T-helper 1 cell treated with Interleukin-12 subunit alpha and Interleukin-12 subunit beta and Interleukin-4 antibody, amounts not matched to agents 30 ng/mL and 1 ng/mL, for 36 hours (primary cell): ENCODE results near the gene C22orf39. TPM values are rescaled to one million over a fixed set of nuclear protein-coding genes. Genes with fewer than 3 reads are reported as not detected.
"Not testable (repeated sequence)": the region's sequence is repeated elsewhere in the genome, so short reads cannot be mapped to it uniquely, and the experiment has no call there.

Experiments
- intact Hi-C: fragments of 100-400 bp; cut with micrococcal nuclease; formaldehyde crosslinking; loops from one replicate; pipeline ENCODE4 v1.15.1; 2024
- total RNA-seq: library from RNA; stranded (reverse); gene quantifications from 2 replicates; pipeline ENCODE4 v1.2.3, GENCODE V29; 2022

The C22orf39 gene
- total RNA-seq, 1 donor from 2014 or later: 33.0 TPM

DNA sequence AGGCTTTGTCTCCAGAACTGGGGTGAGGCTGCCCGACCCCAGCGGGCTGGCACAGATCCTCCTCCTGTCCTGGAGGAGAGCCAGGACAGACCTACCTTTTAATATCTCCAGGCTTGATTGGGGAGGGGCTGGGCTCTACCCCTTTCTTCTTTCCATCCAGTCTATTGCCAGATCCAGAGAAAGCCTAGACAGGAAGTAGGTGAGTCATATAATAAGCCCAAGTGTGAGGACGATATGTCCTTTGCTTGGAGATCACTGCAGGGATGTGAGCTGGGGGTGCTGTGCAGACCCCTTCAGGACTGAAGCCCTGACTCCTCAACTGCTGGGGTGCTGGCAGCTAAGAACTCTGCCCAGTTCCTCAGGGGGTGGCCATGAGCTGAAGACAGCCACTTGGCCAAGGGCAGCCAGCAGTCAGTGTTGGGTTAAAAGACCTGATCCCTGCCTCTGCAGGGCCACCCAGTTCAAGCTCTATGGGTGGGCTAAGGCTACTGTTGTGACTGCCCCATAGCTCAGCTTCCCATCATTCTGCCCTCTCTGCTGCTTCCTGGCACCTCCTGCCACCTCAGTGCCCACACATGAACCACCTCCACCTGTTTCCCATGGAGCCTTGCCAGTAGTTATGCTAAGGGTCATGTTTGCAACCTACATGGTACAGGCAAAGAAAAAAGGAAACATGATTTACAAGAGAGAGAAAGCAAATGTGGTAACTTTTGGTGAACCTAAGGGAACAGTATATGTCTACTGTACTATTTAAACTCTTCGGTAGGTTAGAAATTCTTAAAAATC, 8.3 kb upstream of the C22orf39 start:
- intact Hi-C loops: no loop called here

DNA sequence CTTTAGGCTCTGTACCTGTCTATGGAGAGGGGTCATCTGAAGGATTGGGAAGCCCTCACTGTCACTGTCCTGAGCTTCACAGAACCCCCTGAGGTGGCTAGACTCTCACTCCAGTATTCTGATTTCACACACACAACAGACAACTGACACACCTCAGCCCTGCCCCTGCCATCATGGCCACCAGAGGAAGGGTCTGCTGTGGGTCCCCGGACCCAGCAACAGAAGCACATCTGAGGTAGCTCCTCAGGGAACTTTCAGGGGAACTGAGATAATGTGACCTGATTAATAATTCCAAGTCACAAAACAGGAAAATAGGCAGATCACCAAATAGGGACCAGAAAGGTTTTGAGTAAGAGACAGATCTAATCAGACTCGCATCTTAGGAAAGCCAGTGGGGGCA, 7.5 kb upstream of the C22orf39 start:
- intact Hi-C loops: no loop called here

DNA sequence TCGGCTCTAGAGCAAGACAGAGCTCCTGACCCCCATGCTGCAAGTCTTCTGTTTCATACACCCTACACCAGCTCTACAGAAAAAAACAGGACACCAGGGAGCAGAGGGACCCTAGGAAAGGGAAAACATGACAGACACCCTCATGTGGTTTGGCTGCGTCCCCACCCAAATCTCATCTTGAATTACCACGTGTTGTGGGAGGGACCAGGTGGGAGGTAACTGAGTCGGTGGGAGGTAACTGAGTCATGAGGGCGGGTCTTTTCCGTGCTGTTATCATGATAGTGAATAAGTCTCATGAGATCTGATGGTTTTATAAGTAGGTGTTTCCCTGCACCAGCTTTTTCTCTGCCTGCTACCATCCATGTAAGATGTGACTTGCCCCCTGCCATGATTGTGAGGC, 6.6 kb upstream of the C22orf39 start:
- intact Hi-C loops: no loop called here

DNA sequence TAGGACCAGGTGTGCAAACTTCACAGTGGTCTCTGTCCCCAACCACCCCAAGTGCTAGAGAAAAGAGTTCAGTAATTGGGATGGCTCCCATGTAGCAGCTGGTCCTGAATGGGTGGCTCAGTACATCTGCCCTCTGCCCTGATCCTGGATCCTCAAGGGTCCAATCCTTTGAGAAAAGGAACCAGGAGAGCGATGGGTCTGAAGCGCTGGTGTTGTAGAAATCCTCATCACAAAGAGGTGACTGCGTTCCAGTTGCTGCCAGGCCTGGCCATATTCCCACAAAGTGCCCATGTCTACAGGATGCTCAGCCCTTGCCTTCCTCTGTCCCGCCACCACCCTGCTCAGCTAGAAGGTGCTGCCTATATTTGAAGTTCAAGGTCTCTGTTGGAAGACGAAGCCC, 6.2 kb upstream of the C22orf39 start:
- intact Hi-C loops: no loop called here

DNA sequence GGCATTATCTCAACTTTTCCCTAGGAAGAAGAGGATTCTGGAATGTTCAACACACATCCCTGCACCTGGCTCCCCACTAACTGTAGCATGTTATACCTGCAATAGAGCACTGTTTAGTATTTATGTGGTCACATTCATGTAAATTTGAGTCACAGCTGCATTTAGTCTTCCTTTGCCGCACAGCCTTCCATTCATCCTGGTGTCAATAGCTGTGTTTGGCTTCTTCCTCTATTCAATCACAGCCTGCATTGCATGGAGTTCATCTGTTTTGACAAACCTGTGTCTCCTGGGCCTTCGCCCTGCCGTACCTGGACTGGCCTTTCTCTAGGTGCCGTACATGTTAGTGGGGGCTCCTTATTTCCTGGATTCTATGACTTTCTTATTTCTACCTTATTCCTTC, 4.1 kb upstream of the C22orf39 start:
- intact Hi-C loops: no loop called here

DNA sequence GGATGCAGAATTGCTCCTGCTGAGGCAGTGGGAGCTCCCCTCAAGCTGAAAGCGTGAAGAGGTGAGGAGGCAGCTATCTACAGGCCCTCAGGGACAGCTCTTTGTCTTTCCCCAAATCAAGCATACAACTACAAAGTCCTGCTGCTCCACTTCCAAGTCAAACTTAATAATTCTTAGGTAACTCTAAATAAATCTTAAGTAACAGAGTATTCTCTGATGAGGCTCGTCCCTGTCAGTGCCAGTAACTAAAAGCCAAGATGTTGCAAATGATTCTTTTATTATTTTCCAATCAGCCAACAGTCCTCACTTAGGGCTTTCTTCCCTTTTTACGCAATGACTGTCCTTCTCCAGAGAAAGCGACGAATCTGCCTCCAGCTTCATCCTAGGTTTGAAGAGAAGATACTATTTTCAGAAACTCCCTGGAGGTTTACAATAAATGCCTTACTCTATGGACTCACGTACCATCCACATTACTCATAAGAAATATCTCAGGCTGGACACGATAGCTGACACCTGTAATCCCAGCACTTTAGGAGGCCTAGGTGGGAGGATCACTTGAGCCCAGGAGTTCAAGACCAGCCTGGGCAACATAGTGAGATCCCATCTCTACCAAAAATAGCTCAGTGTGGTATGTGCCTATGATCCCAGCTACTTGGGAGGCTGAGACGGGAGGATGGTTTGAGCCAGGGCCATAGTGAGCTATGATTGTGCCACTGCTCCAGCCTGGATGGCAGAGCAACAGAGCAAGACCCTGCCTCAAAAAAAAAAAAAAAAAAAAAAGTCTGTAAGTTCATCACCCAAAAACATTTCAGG, 3.1 kb upstream of the C22orf39 start:
- intact Hi-C loops: no loop called here

DNA sequence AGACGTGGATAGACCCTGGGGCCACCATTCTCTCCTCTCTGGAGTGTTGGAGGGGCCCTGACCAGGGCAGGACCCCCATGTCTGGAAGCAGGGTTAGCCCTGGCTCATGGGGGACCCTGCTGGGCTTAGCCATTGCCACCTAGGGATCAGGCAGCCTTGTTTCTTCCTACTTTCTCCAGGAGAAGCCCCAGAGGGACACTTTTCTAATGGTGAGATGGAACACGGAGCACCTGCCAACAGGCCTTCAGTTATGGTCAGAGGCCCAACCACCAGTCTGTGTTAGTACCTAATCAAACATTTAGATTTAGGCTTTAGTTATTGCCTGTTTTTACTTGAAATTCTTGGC, 1.9 kb upstream of the C22orf39 start:
- intact Hi-C loops: no loop called here

DNA sequence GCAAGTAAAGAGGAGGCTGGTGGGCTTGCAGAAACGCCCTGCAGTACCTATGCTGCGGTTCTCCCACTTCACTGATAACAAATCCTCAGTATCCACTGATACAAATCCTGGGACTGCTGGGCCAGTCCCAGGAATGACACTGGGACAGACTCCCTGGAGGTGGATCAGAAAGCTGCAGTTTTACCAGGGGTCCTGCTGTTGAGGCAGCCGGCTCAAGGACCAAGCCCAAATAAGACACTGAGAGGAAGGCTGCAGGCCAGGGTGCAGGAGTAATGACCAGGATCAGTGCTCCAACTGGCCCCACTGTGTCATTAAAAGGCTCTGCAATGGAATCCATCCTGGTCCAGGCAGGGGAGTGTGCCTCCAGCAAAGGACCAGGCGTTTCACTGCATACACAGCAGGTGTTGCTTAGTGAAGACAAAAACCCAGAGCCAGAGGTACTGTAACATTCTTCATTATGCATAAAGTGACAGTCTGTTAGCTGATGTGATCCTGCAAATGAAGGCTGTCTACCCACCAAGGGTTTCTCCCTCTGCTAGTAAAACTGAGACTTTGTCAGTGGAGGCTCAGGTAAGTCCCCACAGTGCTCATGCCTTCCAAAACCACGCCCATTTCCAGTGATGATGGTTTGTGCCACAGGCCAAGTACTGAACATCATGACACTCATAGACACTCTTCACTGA, 1.4 kb upstream of the C22orf39 start:
- intact Hi-C loops: no loop called here

- intact Hi-C loops: no loop called here
These were observed 631 bp upstream of the C22orf39 start for GRCh38 chr22:19448076-19448607.

GRCh38 chr22:19446603-19447329, 745 bp downstream of the C22orf39 start:
- intact Hi-C loops: loop anchor here (1.0 kb wide), 7 partner anchors 14 to 324 kb away; partner anchors contain the start of genes CDC45, CLTCL1, DGCR2 and ESS2

DNA sequence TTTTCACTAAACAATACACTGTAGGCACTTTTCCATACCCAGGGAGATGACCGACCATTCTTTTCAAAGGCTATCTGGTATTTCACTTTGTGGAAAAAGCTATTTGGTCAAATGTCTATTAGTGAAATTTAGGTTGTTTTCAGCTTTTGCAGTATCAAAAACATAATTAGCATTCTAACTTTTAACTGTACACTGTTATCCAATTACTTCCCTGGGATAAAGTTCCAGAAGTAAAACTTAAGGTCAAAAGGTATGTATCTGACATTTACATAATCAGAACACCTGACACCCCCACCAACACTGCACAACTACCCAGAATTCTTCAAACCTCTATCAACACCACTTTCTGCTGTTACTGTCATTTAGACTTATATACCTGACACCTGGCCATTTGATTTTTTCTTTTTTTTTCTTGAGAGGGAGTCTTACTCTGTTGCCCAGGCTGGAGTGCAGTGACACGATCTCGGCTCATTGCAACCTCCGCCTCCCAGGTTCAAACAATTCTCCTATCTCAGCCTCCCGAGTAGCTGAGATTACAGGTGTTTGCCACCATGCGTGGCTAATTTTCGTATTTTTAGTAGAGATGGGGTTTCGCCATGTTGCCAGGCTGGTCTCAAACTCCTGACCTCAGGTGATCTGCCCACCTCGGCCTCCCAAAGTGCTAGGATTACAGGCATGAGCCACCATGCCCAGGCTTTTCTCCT, 2.1 kb downstream of the C22orf39 start:
- intact Hi-C loops: not testable (repeated sequence)

GRCh38 chr22:19443544-19444211, 3.8 kb downstream of the C22orf39 start:
- intact Hi-C loops: no loop called here

- intact Hi-C loops: no loop called here
These were observed 5.3 kb downstream of the C22orf39 start for GRCh38 chr22:19442166-19442565.

DNA sequence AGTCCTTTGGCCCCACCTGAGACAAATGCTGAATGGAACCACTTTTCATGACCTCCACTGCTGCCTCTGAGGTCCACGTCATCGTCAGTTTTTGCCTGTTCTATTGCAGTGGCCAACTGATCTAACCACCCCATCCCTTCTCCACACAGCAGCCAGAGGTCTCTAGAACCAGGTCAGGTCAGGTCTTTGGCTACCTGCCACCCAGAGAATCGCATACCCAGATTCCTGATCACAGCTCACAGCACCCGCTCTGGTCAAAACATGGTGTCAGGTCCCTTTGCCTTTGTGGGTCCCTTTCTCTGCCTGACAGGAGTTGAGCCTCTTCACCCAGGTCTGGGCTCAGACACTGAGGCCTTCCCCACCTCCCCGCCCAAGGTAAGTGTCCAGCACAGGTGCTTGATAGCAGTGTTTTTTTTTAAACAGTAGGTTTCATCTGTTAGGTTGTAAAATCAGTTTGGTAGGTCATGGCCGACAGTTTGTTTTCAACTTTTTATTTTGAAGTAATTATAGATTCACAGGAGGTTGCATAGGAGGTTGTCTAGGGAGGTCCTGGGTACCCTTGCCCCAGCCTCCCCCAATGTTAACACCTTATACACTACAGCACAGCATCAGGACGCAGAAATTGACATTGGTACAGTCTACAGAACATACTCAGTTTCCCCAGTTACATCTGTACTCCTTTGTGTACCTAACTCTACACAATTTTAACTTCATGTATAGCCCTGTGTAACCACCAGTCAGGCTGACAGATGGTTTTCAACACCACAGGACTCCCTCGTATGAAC, 6.9 kb downstream of the C22orf39 start:
- intact Hi-C loops: no loop called here

DNA sequence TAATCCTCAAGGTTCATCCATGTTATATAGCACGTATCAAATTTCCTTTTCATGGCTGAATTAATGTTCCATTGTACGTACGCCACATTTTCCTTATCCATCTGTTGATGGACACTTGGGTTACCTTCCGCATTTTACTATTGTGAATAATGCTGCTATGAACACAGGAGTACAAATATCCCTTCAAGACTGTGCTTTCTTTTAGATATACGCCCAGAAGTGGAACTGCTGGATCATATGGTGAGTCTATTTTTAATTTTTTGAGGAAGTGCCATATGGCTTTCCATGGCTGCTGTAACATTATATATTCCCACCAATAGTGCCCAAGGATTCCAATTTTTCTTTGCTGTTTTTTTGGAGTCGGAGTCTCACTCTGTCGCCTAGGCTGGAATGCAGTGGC, 9.2 kb downstream of the C22orf39 start:
- intact Hi-C loops: no loop called here

GRCh38 chr22:19436444-19437161, 10.9 kb downstream of the C22orf39 start:
- intact Hi-C loops: not testable (repeated sequence)

GRCh38 chr22:19434829-19435580, 12.5 kb downstream of the C22orf39 start:
- intact Hi-C loops: loop anchor here (5.0 kb wide), 2 partner anchors 313 to 422 kb away; partner anchors contain the start of gene DGCR2

DNA sequence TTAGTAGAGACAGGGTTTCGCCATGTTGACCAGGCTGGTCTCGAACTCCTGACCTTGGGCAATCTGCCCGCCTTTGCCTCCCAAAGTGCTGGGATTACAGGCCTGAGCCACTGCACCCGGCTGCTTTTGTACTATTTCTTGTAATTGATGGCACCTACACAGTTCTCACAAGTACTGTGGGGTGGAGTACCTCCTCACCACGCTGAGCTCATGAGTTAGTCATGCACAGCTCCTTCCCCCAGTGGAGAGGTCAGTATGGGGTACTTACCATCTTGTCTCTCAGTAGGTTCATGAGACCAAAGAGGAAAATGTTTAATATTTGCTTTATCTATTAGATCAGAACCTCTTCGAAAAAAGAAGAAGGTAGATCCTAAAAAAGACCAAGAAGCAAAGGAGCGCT, 13.1 kb downstream of the C22orf39 start:
- intact Hi-C loops: loop anchor here (5.0 kb wide), 2 partner anchors 312 to 423 kb away; partner anchors contain the start of gene DGCR2
